Measurements from ENCODE around the gene PRM3. TPM values are rescaled to one million over a fixed set of nuclear protein-coding genes. Genes with fewer than 3 reads are reported as not detected.

Gene PRM3
- polyA plus RNA-seq, 1 donor (not counting 4 experiments of a cell fraction or from before 2014, with no cell fraction given), result not detected

DNA sequence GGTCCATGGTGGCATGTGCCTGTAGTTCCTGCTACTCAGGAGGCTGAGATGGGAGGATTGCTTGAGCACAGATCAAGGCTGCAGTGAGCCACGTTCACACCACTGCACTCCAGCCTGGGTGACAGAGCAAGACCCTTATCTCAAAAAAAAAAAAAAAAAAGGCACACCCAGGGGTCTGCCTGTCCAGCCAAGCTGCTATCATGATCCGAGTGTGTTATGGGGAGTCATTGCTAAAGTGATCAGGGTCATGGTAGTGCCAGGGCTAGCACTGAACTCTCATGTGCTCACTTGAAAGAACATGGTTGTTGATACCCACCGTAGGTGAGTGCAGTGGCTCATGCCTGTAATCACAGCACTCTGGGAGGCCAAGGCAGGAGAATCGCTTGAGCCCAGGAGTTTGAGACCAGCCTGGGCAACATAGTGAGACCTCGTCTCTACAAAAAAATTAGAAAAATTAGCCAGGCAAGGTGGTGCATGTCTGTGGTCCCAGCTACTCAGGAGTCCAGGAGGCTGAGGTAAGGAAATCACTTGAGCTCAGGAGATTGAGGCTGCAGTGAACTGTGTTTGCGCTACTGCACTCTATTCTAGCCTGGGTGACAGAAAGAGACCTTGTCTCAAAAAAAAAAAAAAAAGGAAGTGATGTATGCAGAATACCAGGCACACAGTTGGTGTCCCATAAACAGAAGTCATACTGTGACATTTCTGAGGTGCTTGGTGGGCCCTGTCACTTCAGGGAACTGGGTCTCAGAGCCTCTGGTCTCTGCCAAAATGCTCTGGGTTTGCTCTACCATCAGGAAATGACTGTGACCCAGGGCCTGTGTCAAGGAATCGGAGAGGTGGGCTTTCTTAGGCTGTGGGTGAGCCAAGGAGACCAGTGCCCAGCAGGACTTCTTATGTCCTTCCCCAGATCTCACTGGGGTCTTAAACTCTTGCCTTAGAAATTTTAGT, 5.5 kb upstream of the PRM3 start:
- H3K4me2 ChIP-seq (ENCODE audit: control insufficient read depth, extremely low read depth, insufficient read depth, low read depth, low read length), result no peak overlapping the region
- dilution Hi-C loops (cut with MboI; ENCODE audit: extremely low pct_ligation_motif_present, low sequenced_read_pairs), result no loop called here
- H3K9me3 ChIP-seq (ENCODE audit: control insufficient read depth, low read depth, low read length), result no peaks in the 10 kb centered on the region
- no peaks in the 10 kb centered on the region for H3K79me2 ChIP-seq (ENCODE audit: control insufficient read depth, insufficient read depth, low read length)
- no peak overlapping the region for H2AFZ ChIP-seq (ENCODE audit: control insufficient read depth, low read length)
- FAIRE-seq (no peak), DNase-seq (ENCODE audit: low read depth, low spot score) (no peak)
- no peaks in the 10 kb centered on the region for H3K4me1 ChIP-seq (ENCODE audit: control insufficient read depth, extremely low read depth, insufficient read depth, low read length)
- H3K9me1 ChIP-seq (ENCODE audit: control insufficient read depth, extremely low read depth, insufficient read depth, low read length), result no peaks in the 10 kb centered on the region
- no peaks in the 10 kb centered on the region for H4K20me1 ChIP-seq (ENCODE audit: control insufficient read depth, extremely low read depth, insufficient read depth, low read length)
- H3K4me3 ChIP-seq (ENCODE audit: control insufficient read depth in 2 of 3, extremely low read depth in 1 of 3, insufficient read depth in 2 of 3, low read depth in 1 of 3, low read length in 3 of 3), result no peak overlapping the region
- H3K27me3 ChIP-seq (ENCODE audit: control insufficient read depth, extremely low read depth, insufficient read depth, low read length), result peaks cover 3% of the 10 kb centered on the region
- H3K36me3 ChIP-seq (ENCODE audit: control insufficient read depth in 2 of 2, extremely low read depth in 1 of 2, insufficient read depth in 2 of 2, low read length in 2 of 2), result no peaks in the 10 kb centered on the region
- TF ChIP-seq, protein P1, sequence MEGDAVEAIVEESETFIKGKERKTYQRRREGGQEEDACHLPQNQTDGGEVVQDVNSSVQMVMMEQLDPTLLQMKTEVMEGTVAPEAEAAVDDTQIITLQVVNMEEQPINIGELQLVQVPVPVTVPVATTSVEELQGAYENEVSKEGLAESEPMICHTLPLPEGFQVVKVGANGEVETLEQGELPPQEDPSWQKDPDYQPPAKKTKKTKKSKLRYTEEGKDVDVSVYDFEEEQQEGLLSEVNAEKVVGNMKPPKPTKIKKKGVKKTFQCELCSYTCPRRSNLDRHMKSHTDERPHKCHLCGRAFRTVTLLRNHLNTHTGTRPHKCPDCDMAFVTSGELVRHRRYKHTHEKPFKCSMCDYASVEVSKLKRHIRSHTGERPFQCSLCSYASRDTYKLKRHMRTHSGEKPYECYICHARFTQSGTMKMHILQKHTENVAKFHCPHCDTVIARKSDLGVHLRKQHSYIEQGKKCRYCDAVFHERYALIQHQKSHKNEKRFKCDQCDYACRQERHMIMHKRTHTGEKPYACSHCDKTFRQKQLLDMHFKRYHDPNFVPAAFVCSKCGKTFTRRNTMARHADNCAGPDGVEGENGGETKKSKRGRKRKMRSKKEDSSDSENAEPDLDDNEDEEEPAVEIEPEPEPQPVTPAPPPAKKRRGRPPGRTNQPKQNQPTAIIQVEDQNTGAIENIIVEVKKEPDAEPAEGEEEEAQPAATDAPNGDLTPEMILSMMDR (optimal IDR thresholded peaks at IDR 0.05 in 1 of 3, IDR thresholded peaks at IDR 0.05 in 1 of 3, conservative IDR thresholded peaks at IDR 0.05 in 1 of 3; ENCODE audit: extremely low read depth in 1 of 3, insufficient read depth in 2 of 3, low read length in 3 of 3), result no peak
- TF ChIP-seq EZH2 (IDR thresholded peaks at IDR 0.05; ENCODE audit: low read length), result no peak
- no peak overlapping the region for H3K9ac ChIP-seq (ENCODE audit: control insufficient read depth, extremely low read depth, insufficient read depth, low read length)
- H3K27ac ChIP-seq (ENCODE audit: control insufficient read depth, insufficient read depth, low read length), result no peak overlapping the region

- Histone ChIP-seq H3K9me3 (ENCODE audit: control insufficient read depth, low read depth, low read length) (no peaks in the 10 kb centered on the region), H3K27ac (ENCODE audit: control insufficient read depth, insufficient read depth, low read length) (no peak overlapping the region), H3K9ac (ENCODE audit: control insufficient read depth, extremely low read depth, insufficient read depth, low read length) (no peak overlapping the region), H3K4me2 (ENCODE audit: control insufficient read depth, extremely low read depth, insufficient read depth, low read depth, low read length) (no peak overlapping the region), H3K9me1 (ENCODE audit: control insufficient read depth, extremely low read depth, insufficient read depth, low read length) (no peaks in the 10 kb centered on the region), H3K27me3 (ENCODE audit: control insufficient read depth, extremely low read depth, insufficient read depth, low read length) (peaks cover 3% of the 10 kb centered on the region), H3K4me3 (ENCODE audit: control insufficient read depth in 2 of 3, extremely low read depth in 1 of 3, insufficient read depth in 2 of 3, low read depth in 1 of 3, low read length in 3 of 3) (no peak overlapping the region), H2AFZ (ENCODE audit: control insufficient read depth, low read length) (no peak overlapping the region), H3K36me3 (ENCODE audit: control insufficient read depth in 2 of 2, extremely low read depth in 1 of 2, insufficient read depth in 2 of 2, low read length in 2 of 2) (no peaks in the 10 kb centered on the region), H4K20me1 (ENCODE audit: control insufficient read depth, extremely low read depth, insufficient read depth, low read length) (no peaks in the 10 kb centered on the region), H3K79me2 (ENCODE audit: control insufficient read depth, insufficient read depth, low read length) (no peaks in the 10 kb centered on the region), H3K4me1 (ENCODE audit: control insufficient read depth, extremely low read depth, insufficient read depth, low read length) (peaks cover 2% of the 10 kb centered on the region)
- dilution Hi-C loops (cut with MboI; ENCODE audit: extremely low pct_ligation_motif_present, low sequenced_read_pairs), result no loop called here
- no peak for TF ChIP-seq EZH2 (IDR thresholded peaks at IDR 0.05; ENCODE audit: low read length)
- TF ChIP-seq, protein P1 (optimal IDR thresholded peaks at IDR 0.05 in 1 of 3, IDR thresholded peaks at IDR 0.05 in 1 of 3, conservative IDR thresholded peaks at IDR 0.05 in 1 of 3; ENCODE audit: extremely low read depth in 1 of 3, insufficient read depth in 2 of 3, low read length in 3 of 3), result no peak
- DNase-seq (ENCODE audit: low read depth, low spot score) (no peak), FAIRE-seq (no peak)
These were observed 4.3 kb upstream of the PRM3 start for GRCh38 chr16:11277607-11278337.

All from keratinocyte (primary cell).